BLaER1 treated with 17β-estradiol and CSF1 and Interleukin-3, amounts not matched to agents 10 nM and 100 nM (cell line): ENCODE data around the gene HSF5.

Experiments
- H3K27ac ChIP-seq, 11 experiments: shearing (Covaris generic); formaldehyde crosslinking; 2 replicates each; pipeline ENCODE4 v1.8.1; 2022
- H3K27me3 ChIP-seq, 11 experiments: shearing (Covaris generic); formaldehyde crosslinking; 2 replicates each; pipeline ENCODE4 v1.8.1; 2022
- H3K36me3 ChIP-seq, 11 experiments: shearing (Covaris generic); formaldehyde crosslinking; 2 replicates each; pipeline ENCODE4 v1.8.1; 2022
- H3K4me1 ChIP-seq, 10 experiments: shearing (Covaris generic); formaldehyde crosslinking; 2 replicates each; pipeline ENCODE4 v1.8.1; 2022
- H3K4me2 ChIP-seq, 11 experiments: shearing (Covaris generic); formaldehyde crosslinking; 2 replicates each; pipeline ENCODE4 v1.8.1; 2022
- H3K4me3 ChIP-seq, 10 experiments: shearing (Covaris generic); formaldehyde crosslinking; 2 replicates each; pipeline ENCODE4 v1.8.1; 2022
- H3K9ac ChIP-seq, 11 experiments: shearing (Covaris generic); formaldehyde crosslinking; 2 replicates each; pipeline ENCODE4 v1.8.1; 2022
- H3K9me3 ChIP-seq, 11 experiments: shearing (Covaris generic); formaldehyde crosslinking; replicated peaks in 1 of 11; 2 replicates each; pipeline ENCODE4 v1.8.1; 2022
- H4K20me1 ChIP-seq, 11 experiments: shearing (Covaris generic); formaldehyde crosslinking; 2 replicates each; pipeline ENCODE4 v1.8.1; 2022
- Cebpa-rat ChIP-seq, 11 experiments: shearing (Covaris generic); IDR thresholded peaks; 2 replicates each; pipeline ENCODE4 v1.8.1; 2022

The HSF5 gene, protein sequence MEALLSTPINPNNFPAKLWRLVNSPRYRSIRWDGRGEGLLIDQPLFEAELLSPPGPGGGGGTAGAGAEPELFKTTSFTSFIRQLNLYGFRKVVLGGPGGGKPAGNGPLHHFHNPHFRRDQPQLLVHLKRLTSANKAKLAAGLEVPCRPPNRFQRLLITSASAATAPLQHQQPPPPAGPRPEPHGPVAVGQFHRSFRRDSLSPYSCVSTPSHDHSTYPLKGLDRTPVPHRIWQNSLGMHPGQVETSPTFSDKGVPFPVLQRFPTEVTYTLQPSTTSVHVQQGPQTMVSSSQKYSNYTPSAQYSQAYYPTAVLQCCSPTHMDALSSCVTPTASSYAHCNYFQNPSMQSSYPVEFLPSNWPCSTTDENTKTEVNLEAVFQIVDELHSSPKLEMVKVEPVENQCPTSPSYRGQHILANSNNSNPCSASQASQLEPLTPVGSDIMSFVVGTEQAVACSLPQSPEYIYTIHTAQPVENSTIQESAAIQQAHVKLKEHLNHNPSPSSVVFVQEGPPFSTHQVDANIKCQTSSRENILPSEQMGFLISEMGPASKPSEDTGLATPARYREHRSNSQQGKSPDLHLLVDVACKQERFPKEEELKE

DNA sequence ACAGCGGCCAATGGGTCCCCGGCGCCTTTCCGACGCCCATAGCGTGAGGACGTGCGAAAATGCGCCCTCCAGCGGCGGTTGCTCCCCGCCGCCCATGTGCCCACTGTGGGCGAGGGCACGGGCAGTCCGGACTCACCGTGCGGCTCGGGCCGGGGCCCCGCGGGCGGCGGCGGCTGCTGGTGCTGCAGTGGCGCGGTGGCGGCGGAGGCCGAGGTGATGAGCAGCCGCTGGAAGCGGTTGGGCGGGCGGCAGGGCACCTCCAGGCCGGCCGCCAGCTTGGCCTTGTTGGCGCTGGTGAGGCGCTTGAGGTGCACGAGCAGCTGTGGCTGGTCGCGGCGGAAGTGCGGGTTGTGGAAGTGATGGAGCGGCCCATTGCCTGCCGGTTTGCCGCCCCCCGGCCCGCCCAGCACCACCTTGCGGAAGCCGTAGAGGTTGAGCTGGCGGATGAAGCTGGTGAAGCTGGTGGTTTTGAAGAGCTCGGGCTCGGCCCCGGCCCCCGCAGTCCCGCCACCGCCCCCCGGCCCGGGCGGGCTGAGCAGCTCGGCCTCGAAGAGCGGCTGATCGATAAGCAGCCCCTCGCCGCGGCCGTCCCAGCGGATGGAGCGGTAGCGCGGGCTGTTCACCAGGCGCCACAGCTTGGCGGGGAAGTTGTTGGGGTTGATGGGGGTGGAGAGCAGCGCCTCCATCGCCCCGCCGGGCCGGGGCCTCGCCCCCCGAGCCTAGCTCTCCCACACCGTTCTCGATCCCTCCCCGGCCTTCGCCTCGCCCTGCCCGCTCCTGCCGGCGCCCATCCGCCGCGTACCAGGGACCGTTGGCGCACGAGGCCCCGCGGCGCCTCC is at the start of gene HSF5:
Gene HSF5, minus strand, starts transcription at position 820 of the 839 bp plus-strand sequence. Its CDS starts 134 bp downstream, at position 686.
- H3K27ac ChIP-seq, result peak within 1 kb of the TSS in 9 of 11 experiments; percentile 22 to 72 (median 67); a peak in 16 of 22 replicates
- H3K9me3 ChIP-seq, result peaks cover 0 to 12% (median 7%) of the 10 kb centered on the region in 11 experiments; a peak in 11 of 22 replicates
- peak within 1 kb of the TSS in 10 of 11 experiments; percentile 14 to 71 (median 68); a peak in 19 of 22 replicates for H3K9ac ChIP-seq
- peaks cover 4 to 16% (median 14%) of the 10 kb centered on the region in 10 experiments; a peak in 18 of 20 replicates for H3K4me1 ChIP-seq
- peak within 1 kb of the TSS; percentile 61 to 84 (median 76) for H3K4me2 ChIP-seq
- H3K27me3 ChIP-seq, result no peaks in the 10 kb centered on the region
- peaks cover 44 to 51% (median 47%) of the 10 kb centered on the region in 11 experiments for H3K36me3 ChIP-seq
- H3K4me3 ChIP-seq, result peak within 1 kb of the TSS; percentile 27 to 67 (median 50); a peak in 19 of 20 replicates
- TF ChIP-seq Cebpa-rat (IDR thresholded peaks at IDR 0.05), result no peak
- peaks cover 0 to 10% (median 0%) of the 10 kb centered on the region in 11 experiments; a peak in 5 of 22 replicates for H4K20me1 ChIP-seq

DNA sequence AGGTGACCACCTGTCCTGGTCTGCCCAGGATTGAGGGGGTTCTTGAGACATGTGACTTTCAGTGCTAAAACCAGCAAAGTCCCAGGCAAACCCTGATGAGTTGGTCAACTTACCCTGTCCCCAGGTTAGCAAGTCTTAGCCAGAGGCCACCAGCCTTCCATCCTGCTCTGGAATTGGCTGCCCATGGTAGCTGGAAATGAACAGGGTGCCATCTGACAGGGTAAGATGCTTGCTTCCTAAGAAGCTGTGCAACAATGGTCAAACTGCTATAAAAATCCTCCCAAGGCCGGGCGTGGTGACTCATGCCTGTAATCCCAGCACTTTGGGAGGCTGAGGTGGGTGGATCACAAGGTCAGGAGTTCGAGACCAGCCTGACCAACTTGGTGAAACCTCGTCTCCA is 49.1 kb upstream of the HSF5 start:
- Histone ChIP-seq H3K27me3 (peaks cover 13 to 21% (median 17%) of the 10 kb centered on the region in 11 experiments), H4K20me1 (peaks cover 0 to 6% (median 0%) of the 10 kb centered on the region in 11 experiments; a peak in 1 of 22 replicates), H3K9ac (no peak overlapping the region), H3K4me3 (no peak overlapping the region), H3K9me3 (no peaks in the 10 kb centered on the region), H3K36me3 (no peaks in the 10 kb centered on the region), H3K27ac (no peak overlapping the region), H3K4me2 (0 out of 22 replicates have a peak overlapping the region, but pooled peaks of 2 of the 11 experiments have one; percentile 2 to 8), H3K4me1 (peaks cover 3 to 47% (median 27%) of the 10 kb centered on the region in 10 experiments; a peak in 17 of 20 replicates)
- no peak for TF ChIP-seq Cebpa-rat (IDR thresholded peaks at IDR 0.05)

DNA sequence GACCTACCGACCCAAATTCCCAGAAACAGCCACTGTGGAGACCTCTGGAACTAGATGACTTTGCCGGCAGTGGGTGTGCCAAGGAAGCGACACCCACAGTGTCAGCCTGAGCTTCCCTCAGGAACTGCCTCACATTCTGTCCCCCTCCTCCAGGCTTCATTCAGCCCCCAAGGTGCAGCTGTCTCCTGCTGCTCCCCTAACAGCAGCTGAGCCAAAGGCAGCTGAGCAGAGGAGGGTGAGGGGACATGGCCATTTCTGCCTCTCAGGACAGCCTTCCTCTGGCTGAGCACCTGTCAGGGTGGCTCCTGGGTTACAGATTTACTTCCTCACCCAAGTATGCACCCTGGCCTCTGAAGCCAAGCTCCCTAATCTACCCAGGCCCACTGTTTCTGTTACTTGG is 48.3 kb upstream of the HSF5 start:
- H3K4me1 ChIP-seq, result peaks cover 6 to 54% (median 32%) of the 10 kb centered on the region in 10 experiments; a peak in 18 of 20 replicates
- H3K27me3 ChIP-seq, result peaks cover 20 to 29% (median 24%) of the 10 kb centered on the region in 11 experiments
- no peaks in the 10 kb centered on the region for H3K36me3 ChIP-seq
- peak overlapping the region in 1 of 11 experiments; percentile 31; a peak in 1 of 22 replicates for H3K27ac ChIP-seq
- no peak overlapping the region for H3K4me3 ChIP-seq
- peak overlapping the region in 1 of 11 experiments; percentile 99; a peak in 1 of 22 replicates for H3K4me2 ChIP-seq
- no peaks in the 10 kb centered on the region for H3K9me3 ChIP-seq
- no peak for TF ChIP-seq Cebpa-rat (IDR thresholded peaks at IDR 0.05)
- H3K9ac ChIP-seq, result no peak overlapping the region
- peaks cover 0 to 6% (median 0%) of the 10 kb centered on the region in 11 experiments; a peak in 1 of 22 replicates for H4K20me1 ChIP-seq

DNA sequence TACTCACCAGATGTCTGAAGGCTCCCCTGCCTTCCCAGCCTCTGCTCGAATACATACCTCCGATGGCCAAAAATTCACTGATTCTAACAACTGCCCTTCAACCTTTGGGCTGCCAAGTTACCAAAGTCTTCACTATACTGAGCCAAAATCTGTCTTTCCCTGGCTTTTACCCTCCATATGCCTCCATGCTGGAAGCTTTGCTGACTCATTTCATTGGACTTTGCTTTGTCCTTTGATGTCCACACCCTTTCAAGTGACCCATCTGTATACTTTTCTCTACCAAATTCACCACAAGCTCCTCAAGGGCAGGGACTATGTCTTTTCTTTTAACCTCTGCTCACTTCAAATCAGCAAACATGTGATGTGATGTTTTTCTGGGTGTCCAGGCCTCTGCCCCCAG is 47.2 kb upstream of the HSF5 start:
- Histone ChIP-seq H3K9me3 (no peaks in the 10 kb centered on the region), H3K4me2 (peak overlapping the region in 7 of 11 experiments; percentile 53 to 99 (median 79); a peak in 13 of 22 replicates), H3K4me1 (peaks cover 11 to 63% (median 32%) of the 10 kb centered on the region in 10 experiments; a peak in 18 of 20 replicates), H4K20me1 (peaks cover 0 to 10% (median 0%) of the 10 kb centered on the region in 11 experiments; a peak in 3 of 22 replicates), H3K27me3 (peaks cover 31 to 40% (median 35%) of the 10 kb centered on the region in 11 experiments), H3K4me3 (peak overlapping the region in 1 of 10 experiments; percentile 8; a peak in 1 of 20 replicates), H3K9ac (peak overlapping the region in 2 of 11 experiments; percentile 14 to 62; a peak in 2 of 22 replicates), H3K27ac (peak overlapping the region in 4 of 11 experiments; percentile 62 to 80 (median 69); a peak in 8 of 22 replicates), H3K36me3 (no peaks in the 10 kb centered on the region)
- no peak for TF ChIP-seq Cebpa-rat (IDR thresholded peaks at IDR 0.05)

DNA sequence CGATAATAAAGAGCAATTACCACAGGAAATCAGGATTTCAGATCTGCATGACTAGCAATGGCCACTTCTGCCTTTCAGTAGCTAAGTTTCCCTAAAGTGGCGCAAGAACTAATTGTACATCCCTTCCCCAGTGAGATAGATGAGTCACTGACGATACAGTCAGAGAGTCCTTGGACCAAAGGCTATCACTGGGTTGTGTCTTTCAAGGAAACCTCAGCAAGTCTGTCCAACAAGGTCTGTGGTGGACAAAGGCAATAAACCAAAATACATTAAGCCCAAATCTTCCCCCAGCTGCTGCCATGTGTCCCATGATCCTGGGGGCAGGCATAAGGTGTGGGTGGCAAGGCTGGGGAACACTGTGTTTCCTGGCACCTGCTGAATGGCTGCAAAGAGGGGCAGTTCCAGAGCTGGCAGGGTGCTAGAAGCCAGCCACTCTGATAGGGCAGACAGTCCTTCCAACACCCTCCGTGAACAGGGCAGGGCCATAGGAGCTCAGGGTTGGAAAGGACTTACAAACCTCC is 46.8 kb upstream of the HSF5 start:
- no peaks in the 10 kb centered on the region for H3K9me3 ChIP-seq
- TF ChIP-seq Cebpa-rat (IDR thresholded peaks at IDR 0.05), result peak in 6 of 11 experiments; percentile 27 to 85 (median 70); a peak in 9 of 22 replicates
- H3K4me1 ChIP-seq, result peaks cover 11 to 63% (median 32%) of the 10 kb centered on the region in 10 experiments; a peak in 18 of 20 replicates
- H3K4me2 ChIP-seq, result peak overlapping the region in 9 of 11 experiments; percentile 25 to 99 (median 75); a peak in 15 of 22 replicates
- peak overlapping the region in 4 of 11 experiments; percentile 62 to 80 (median 72); a peak in 8 of 22 replicates for H3K27ac ChIP-seq
- H3K4me3 ChIP-seq, result peak overlapping the region in 1 of 10 experiments; percentile 44; a peak in 2 of 20 replicates
- peaks cover 0 to 13% (median 0%) of the 10 kb centered on the region in 11 experiments; a peak in 3 of 22 replicates for H4K20me1 ChIP-seq
- peaks cover 35 to 45% (median 40%) of the 10 kb centered on the region in 11 experiments for H3K27me3 ChIP-seq
- peak overlapping the region in 3 of 11 experiments; percentile 20 to 62 (median 58); a peak in 5 of 22 replicates for H3K9ac ChIP-seq
- no peaks in the 10 kb centered on the region for H3K36me3 ChIP-seq

DNA sequence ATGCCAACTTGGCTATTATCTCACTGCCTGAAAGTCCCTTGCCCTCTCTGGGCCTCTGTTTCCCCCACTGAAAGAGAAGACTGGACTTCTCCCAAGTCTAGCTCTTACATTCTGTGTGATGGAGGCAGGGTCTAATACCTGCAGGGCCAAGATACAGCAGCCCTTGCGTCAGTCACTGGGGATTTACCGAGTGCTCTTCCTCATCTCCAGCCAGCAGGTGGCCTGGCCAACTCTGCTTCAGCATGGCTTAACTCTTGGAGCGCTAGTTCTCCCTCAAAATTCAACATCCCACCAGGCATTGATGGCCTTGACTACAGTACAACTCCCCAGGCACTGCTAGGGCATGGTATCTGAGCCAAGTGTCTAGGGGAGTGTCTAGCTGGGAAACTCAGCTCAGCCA is 46.1 kb upstream of the HSF5 start:
- Histone ChIP-seq H3K27me3 (peaks cover 35 to 49% (median 44%) of the 10 kb centered on the region in 11 experiments), H3K36me3 (no peaks in the 10 kb centered on the region), H3K4me3 (peak overlapping the region in 2 of 10 experiments; percentile 13 to 44; a peak in 2 of 20 replicates), H3K9ac (peak overlapping the region in 3 of 11 experiments; percentile 20 to 62 (median 58); a peak in 4 of 22 replicates), H3K4me2 (peak overlapping the region in 9 of 11 experiments; percentile 25 to 99 (median 75); a peak in 15 of 22 replicates), H3K4me1 (peaks cover 11 to 63% (median 32%) of the 10 kb centered on the region in 10 experiments; a peak in 18 of 20 replicates), H3K9me3 (no peaks in the 10 kb centered on the region), H4K20me1 (peaks cover 0 to 13% (median 0%) of the 10 kb centered on the region in 11 experiments; a peak in 3 of 22 replicates), H3K27ac (peak overlapping the region in 4 of 11 experiments; percentile 62 to 80 (median 72); a peak in 8 of 22 replicates)
- no peak for TF ChIP-seq Cebpa-rat (IDR thresholded peaks at IDR 0.05)

DNA sequence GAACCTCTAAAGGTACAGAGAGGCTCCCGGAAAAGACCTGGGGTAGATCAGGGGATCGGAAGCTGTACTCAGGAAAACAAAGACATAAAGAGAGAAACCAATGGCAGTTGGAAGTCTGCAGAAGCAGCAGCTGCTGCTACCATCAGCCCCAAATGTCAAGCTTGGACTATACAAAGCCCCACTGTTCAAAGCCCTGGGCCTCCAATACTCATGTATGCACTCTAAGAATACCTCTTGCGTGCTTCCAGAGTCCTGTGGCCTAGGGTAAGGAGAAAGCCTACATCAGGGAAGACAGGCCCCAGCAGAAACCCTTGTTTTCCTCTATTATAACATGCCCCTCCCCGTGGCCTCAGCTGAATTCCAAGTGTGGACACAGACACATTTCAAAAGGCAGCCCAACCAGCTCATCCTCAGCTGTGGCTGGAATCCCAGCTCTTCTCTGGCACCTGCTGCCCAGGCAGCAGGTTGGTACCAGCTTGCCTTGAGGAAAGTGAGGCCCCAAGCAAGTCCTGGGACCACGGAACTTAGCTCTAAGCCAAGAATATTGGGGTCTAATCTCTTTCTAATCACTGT is 45.5 kb upstream of the HSF5 start:
- H3K27ac ChIP-seq, result peak overlapping the region in 4 of 11 experiments; percentile 62 to 80 (median 72); a peak in 7 of 22 replicates
- H3K36me3 ChIP-seq, result no peaks in the 10 kb centered on the region
- no peak overlapping the region for H3K4me3 ChIP-seq
- H3K9ac ChIP-seq, result no peak overlapping the region
- no peak for TF ChIP-seq Cebpa-rat (IDR thresholded peaks at IDR 0.05)
- H3K4me1 ChIP-seq, result peaks cover 11 to 63% (median 32%) of the 10 kb centered on the region in 10 experiments; a peak in 18 of 20 replicates
- peaks cover 0 to 13% (median 0%) of the 10 kb centered on the region in 11 experiments; a peak in 3 of 22 replicates for H4K20me1 ChIP-seq
- H3K4me2 ChIP-seq, result peak overlapping the region in 7 of 11 experiments; percentile 53 to 99 (median 79); a peak in 12 of 22 replicates
- H3K9me3 ChIP-seq, result no peaks in the 10 kb centered on the region
- H3K27me3 ChIP-seq, result peaks cover 35 to 54% (median 44%) of the 10 kb centered on the region in 11 experiments
